ENCODE measurements around the gene COG1. TPM values are rescaled to one million over a fixed set of nuclear protein-coding genes. Genes with fewer than 3 reads are reported as not detected.

COG1 gene
- total and polyA plus RNA-seq, 4 donors = 6.9 to 16.5 (median 12.0) TPM

- TF ChIP-seq REST (IDR thresholded peaks at IDR 0.05) (no peak), RAD21 (IDR thresholded peaks at IDR 0.05) (no peak), HNF4G (IDR thresholded peaks at IDR 0.05) (no peak), MAX (IDR thresholded peaks at IDR 0.05) (no peak), CTCF (IDR thresholded peaks at IDR 0.05; ENCODE audit: low read depth, low read length, missing input control) (no peak), FOXA2 (IDR thresholded peaks at IDR 0.05) (no peak), SP1 (IDR thresholded peaks at IDR 0.05) (no peak)
Measured at GRCh38 chr17:73165616-73166404, 27.0 kb upstream of the COG1 start (continued).

- Histone ChIP-seq H3K27me3 (ENCODE audit: control insufficient read depth in 4 of 4, insufficient read depth in 4 of 4, low read length in 3 of 4) (peaks cover 0 to 2% (median under 1%) of the 10 kb centered on the region in 4 donors), H3K4me3 (ENCODE audit: low read depth in 1 of 3, low read length in 3 of 3) (peak overlapping the region in 1 of 3 donors; percentile 59), H3K4me1 (ENCODE audit: control insufficient read depth in 4 of 4, insufficient read depth in 4 of 4, low read length in 3 of 4) (peaks cover 17 to 30% (median 26%) of the 10 kb centered on the region in 4 donors), H3K9me3 (ENCODE audit: control insufficient read depth in 4 of 4, low read length in 3 of 4) (no peaks in the 10 kb centered on the region), H3K36me3 (ENCODE audit: control insufficient read depth in 4 of 4, insufficient read depth in 3 of 4, low read depth in 1 of 4, low read length in 3 of 4) (no peaks in the 10 kb centered on the region), H3K9ac (ENCODE audit: low read depth in 1 of 2, low read length in 2 of 2) (no peak overlapping the region), H3K27ac (ENCODE audit: low read depth in 1 of 2, low read length in 2 of 2) (no peak overlapping the region)
- WGBS = 48% methylated on average over 8 of the region's 8 CpGs
- TF ChIP-seq CTCF (IDR thresholded peaks at IDR 0.05; ENCODE audit: low read depth, low read length, missing input control) (no peak), HNF4A (conservative IDR thresholded peaks at IDR 0.05) (peak; percentile 12 to 14), RAD21 (IDR thresholded peaks at IDR 0.05) (no peak), HNF4G (IDR thresholded peaks at IDR 0.05) (no peak)
- no peak for DNase-seq (ENCODE audit: low spot score)
Measured at GRCh38 chr17:73166731-73167581, 25.9 kb upstream of the COG1 start.

Data from liver (tissue), 9 donors.